IPS-NIHi7 (cell line): ENCODE data around the gene SCNN1G.
"Not testable (repeated sequence)": the region's sequence is repeated elsewhere in the genome, so short reads cannot be mapped to it uniquely, and the experiment has no call there.

ENCODE experiments used
- DNase-seq: peaks from one replicate; pipeline ENCODE4 v3.0.0; 2012; ENCODE audit warnings: mixed read lengths; ENCODE audit errors: extremely low spot score

SCNN1G gene

DNA sequence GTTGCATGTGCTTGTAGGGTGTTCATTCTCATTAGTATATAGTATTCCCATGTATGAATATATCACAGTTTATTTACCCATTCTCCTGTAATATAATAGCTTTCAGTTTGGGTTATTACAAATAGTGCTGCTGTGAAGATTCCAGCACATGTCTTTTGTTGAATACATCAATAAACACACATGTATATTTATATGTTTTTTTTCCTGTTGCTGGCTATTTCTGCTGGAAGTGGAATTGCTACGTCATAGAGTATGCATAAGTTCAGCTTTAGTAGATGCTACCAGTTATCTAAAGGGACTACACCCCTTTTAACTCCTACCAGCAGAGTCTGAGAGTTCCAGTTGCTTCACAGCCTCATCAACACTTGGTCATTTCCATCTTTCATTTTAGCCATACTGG lies 67.3 kb downstream of the SCNN1G start:
- no peak for DNase-seq

DNA sequence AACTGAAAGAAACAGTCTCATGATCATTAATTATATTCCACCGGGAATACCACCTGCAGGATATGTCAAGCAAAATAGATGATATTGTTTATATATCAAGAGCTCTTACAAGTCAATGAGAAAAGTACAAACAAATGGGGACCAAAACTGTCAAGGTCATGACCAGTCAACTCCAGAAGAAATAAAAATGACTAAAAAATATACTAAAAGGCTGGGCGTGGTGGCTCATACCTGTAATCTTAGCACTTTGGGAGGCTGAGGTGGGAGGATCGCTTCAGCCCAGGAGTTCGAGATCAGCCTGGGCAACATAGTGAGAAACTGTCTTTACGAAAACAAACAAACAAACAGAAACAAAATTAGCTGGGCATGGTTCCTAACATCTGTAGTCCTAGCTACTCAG lies 69.8 kb downstream of the SCNN1G start:
- DNase-seq = no peak

DNA sequence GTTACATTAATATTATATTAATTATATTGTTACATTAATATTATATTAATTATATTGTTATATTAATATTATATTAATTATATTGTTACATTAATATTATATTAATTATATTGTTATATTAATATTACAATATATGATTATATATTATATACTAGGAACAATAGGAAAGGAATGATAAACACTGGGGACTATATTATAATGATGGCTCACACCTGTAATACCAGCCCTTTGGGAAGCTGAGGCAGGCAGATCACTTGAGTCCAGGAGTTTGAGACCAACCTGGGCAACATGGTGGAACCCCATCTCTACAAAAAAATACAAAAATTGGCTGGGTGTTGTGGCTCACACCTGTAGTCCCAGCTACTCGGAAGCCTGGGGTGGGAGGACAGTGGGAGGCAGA lies 71.1 kb downstream of the SCNN1G start:
- not testable (repeated sequence) for DNase-seq

DNA sequence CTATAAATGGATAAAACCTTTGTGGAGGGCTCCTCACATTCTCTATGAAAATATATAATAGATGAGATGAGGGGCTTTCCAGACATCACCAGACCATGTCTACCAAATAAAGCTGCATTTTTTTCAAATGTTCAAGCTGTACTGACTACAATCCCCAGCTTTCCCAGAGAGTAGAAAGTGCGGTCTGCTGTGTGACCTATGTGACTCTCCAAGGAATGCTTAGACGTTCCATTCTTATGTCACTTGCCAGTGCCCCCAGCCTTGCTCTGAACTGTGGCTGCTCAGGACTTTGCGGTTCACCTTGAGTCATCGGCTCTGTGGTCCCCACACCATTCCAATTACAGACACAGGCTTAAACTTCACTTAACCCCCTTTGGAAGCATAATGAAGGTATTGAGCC lies 71.8 kb downstream of the SCNN1G start:
- no peak for DNase-seq

DNA sequence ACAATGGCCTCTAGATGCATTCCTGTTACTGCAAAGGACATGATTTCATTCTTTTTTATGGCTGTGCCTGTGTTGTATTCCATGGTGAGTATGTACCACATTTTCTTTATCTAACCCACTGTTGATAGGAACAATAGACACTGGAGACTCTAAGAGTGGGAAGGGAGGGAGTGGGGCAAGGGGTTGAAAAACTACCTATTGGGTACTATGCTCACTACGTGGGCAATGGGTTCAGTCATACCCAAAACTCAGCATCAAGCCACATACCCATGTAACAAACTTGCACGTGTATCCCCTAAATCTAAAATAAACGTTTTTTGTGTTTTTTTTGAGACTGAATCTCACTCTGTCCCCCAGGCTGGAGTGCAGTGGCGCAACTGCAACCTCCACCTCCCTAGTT lies 72.5 kb downstream of the SCNN1G start:
- no peak for DNase-seq

DNA sequence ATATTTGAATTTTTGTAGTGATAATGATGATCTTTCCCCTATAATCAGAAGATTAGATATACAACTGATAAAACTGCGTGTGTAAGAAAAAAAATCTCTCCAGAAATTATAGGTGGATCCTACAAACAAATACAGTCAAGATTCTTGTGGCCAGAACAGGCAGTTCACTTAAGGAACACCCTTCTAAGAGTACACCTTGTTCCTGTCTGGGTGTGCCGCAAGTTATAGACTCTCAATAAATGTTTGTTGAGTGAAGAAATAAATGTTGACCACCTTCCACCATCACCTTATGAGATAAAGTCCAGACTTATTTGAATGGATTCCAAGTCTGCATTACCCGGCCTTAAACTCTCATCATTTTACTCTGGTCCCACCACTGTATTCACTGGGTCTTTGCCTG lies 73.9 kb downstream of the SCNN1G start:
- DNase-seq = no peak

DNA sequence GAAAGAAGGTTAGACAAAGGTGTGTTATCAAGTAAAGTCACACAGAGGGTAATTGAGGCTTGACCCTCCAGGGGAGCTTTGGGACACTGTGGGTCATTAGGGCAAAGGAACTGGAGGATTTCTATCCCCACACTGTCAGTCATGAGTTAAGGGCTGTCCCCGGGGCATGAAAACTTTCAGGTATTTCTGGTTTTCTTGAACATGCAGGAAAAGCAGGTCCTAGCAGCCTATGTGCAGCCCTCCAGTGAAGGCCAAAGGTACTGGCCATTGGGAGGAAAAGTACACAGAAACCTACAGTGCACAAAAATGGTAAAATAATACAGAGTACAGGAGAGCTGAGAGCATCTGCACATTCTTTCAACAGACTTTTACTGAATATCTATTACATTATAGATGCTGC lies 75.1 kb downstream of the SCNN1G start:
- no peak for DNase-seq

DNA sequence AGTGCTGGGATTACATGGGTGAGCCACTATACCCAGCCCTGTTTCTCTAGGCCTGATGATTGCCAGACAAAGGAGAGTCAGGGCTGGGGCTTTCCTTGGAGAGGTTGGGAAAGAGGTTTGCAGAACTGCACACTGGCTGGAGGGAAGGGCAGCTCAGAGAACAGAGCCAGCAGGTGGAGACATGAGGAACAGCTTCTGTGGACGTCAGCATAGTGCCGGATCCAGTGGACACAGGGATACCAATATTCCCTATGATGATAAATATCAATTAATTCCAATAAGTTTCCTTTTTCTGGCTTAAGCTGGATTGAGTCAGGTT lies 76.3 kb downstream of the SCNN1G start:
- no peak for DNase-seq
